HS-5 (cell line): ENCODE data around the gene MRPS6.

Experiments used
- DNase-seq: peaks from one replicate; pipeline ENCODE4 v3.0.0-alpha.2; 2012; ENCODE audit warnings: low read depth

MRPS6 gene

GRCh38 chr21:34071683-34072082 is 1.7 kb upstream of the MRPS6 start:
- DNase-seq = no peak

GRCh38 chr21:34072145-34073031 is 990 bp upstream of the MRPS6 start:
- no peak for DNase-seq

DNA sequence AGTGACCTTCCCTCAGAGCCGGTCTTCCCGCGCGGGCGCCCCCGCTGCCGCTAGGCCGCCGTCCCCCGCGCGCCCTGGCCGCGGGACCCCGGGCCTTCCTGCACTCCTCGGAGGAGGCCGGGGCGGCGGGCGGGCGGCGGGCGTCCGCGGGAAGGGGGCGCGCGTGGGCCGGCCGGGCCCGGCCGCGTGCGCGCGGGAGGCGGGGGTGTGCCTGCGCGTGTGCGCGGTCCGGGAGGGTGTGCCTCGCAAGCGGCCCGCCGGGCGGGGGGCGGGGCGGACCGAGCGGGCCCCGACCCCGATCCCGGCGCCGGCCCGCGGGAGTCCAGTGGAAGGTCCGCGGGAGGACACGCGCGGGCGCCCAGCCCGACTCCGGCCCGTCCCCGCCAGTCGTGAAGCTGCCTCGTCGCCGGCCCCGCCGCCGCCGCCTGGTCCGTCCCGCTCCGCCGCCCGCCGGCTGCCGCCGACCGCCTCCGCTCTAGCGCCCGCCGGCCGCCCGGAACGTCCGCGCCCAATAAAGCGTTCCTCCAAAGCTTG is 438 bp downstream of the MRPS6 start:
- DNase-seq = no peak

- no peak for DNase-seq
Observed at GRCh38 chr21:34074283-34075090, 1.1 kb downstream of the MRPS6 start.

DNA sequence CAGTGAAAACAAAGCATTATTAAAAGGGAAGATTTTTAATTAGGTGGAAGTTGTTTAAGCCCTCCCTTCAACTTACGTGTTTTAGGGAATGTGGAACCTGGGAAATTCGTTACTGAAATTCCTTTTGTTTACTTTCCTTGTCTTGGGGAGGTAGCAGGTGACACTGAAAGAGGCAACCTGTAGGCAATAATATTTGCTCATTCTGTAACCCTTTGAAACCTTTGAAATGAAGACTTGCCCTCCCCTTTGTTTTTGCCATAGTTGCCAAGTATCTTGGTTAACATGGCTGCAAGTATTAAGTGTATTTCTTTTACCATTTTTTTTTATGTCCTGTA is 1.7 kb downstream of the MRPS6 start:
- no peak for DNase-seq

GRCh38 chr21:34075760-34076660 is 2.6 kb downstream of the MRPS6 start:
- DNase-seq = no peak

DNA sequence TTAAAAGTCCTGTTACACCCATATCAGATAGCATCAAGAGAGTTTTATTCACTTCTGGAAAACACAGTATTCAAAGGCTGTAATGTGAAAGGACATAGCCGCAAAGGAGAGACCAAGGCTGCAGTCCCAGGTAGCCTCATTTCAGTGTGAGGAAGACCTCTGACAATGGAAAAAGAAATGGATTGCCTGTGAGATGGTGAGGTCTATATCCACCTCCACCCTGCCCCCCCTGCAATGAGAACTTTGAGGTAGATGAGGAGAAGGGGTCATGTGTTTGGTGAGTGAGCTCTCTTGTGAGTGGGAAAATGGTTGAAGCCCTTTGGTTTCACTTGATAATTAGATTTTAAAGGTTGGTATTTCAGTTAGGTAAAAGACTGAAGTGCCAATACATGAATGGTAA is 3.5 kb downstream of the MRPS6 start:
- no peak for DNase-seq

- DNase-seq = no peak
Observed at GRCh38 chr21:34077888-34078287, 4.5 kb downstream of the MRPS6 start.

DNA sequence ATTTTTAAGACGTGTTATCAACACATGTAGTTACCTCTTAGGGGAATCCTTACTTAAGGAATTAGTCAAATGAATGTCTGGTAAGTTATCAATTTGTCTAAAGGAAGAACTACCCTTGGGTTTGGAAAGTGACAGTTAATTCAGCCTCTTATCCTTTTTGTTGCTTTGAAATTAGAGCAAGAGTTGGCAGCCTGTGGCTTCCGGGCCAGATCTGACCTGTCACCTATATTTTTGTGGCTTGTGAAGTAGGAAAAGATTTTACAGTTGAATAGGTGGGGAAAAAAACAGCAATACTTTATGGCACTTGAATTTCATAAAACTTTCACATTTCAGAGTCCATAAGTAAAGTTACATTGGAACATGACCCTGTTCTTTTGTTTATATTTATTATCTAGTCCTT is 5.5 kb downstream of the MRPS6 start:
- DNase-seq = no peak

DNA sequence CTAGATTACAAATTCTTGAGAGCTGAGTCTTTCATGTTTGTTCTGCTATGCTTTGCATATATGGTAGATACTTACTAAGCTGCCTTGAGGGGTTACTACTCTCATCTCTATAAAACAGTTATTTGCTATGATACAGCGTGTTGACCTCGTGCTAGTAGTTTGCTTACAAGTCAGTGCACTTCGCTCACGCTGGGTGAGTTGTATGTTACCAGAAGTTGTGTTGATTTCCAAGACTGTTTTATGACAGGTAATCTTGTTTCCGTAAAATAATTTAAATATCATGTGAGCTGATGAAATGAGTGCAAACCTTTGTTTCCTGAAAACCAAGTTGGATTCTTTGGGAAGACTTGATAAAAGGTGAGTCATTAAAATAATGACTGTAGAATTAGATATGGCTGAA is 7.3 kb downstream of the MRPS6 start:
- DNase-seq = no peak

GRCh38 chr21:34082769-34083168 is 9.4 kb downstream of the MRPS6 start:
- DNase-seq = no peak

DNA sequence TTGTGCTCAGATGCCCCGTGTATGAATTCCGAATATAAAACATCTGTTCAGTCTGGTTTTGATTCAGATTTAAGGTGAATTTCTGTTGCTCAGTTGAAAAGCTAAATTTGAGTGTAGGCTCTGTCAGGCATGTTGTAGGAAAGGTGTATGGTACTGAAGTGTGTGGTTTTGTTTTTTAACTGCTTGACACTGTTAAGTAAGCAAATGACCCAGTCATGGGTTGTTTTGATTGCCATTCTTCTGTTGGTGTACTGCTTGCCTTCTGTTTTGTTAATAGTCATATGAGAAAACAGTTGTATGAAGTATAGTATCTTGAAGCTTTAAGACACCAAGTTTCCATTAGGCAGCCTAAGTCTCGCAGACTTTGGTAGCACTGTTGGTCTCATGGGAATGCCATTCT is 10.0 kb downstream of the MRPS6 start:
- no peak for DNase-seq

- no peak for DNase-seq
Observed at GRCh38 chr21:34085129-34085528, 11.8 kb downstream of the MRPS6 start.

DNA sequence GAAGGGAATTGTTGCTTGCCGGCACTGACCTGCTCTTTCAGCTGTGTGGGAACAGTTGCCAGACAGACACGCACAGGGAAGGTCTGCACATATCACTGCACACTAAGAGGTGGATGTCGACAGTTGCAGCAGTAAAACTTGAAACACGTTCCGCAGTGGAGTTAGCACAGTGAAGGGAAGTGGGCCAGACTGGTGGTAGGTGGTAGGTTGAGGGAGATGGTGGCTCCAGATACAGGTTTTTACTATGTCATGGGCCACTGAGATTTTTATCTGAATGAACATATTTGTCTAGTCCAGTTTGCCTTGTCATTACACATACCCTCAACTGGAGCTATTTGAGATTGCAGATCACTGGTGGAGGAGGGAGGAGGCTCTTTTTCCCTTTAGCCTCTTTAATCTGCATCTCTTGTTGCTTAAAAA is 13.5 kb downstream of the MRPS6 start:
- no peak for DNase-seq

GRCh38 chr21:34088752-34089151 is 15.4 kb downstream of the MRPS6 start:
- DNase-seq = no peak

DNA sequence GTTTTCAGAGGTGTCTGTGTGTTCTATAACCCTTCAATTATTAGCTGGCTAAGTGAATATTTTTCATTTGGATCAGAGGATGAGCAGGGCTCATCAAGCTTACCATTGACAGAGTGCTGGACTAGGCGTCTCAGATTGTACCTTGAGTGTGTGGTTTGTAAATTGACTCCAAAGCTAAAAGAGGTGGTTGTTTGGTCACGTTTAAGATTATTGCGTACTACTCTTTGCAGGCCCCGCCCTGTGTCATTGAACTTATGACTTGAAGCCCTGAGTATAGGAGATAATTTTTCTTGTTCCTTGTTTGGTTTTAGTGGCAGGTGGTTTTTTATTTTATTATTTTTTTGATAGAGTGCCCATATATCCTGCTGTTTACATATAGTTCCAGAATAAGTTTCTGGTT is 17.7 kb downstream of the MRPS6 start:
- no peak for DNase-seq

DNA sequence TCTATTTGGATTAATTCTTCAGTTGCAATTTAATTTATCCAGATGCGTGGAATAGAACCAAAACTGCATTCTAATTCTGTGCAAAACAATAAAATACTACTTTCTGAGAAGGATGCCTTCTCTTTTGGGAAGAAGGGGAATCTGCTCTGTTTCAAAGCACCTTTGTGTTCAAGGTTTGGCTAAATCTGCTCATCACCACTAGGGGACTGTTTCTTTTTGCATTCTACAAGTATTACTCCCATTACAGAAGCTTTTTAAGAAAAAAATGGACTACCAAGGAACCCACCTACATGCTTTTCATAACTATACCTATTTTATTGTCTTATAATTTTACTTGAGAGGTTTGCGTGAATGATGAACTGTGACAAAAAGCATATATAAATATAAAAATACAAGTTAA is 18.2 kb downstream of the MRPS6 start:
- no peak for DNase-seq

DNA sequence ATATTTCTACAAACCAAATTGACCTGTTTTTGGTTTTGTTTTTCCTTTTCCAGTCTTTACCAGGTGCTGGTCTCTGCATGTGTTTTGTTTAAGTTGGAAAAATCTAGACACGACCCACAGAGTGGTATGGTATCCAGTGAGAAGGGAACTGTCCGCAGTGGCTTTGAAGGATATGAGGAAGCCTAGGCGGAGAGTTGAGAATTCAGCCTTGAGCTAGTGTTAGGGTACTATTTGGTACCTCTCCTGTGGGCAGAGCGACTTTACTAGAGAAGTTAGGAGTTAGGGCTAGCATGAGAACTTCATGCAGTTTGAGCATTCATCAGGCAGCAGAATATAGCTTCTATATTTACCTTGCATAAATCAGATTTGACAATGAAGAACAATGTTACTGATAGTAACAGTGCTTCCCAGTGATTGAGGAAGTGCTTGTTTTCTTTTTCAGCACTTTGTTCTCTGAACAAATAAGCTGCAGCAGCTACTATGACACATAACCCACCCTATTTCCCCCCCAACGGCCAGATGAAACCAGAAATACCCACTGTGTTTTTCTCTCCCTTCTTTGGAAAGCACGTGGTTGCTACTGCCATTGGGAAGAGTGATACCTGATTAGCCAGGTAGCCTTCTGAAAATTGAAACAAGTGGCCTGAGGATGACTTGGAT is 19.0 kb downstream of the MRPS6 start:
- DNase-seq = no peak

DNA sequence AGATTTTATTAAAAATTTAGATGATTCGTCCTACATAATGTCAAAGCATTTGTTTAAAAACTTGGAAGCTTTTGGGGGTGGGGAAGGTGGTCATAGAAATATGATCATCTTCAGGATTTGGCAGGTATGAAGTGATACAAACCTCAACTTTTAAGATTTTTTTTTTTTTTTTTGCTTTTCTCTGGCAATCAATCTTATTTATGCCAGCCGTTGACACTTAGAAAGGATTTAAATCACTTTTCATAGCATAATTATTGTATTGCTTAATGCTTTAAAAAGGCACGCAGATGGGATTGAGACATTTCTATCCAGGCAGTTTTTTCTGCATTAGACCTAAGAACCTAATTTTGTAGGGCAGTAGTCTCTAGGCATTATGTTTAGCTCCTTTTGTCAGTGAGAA is 19.7 kb downstream of the MRPS6 start:
- no peak for DNase-seq

DNA sequence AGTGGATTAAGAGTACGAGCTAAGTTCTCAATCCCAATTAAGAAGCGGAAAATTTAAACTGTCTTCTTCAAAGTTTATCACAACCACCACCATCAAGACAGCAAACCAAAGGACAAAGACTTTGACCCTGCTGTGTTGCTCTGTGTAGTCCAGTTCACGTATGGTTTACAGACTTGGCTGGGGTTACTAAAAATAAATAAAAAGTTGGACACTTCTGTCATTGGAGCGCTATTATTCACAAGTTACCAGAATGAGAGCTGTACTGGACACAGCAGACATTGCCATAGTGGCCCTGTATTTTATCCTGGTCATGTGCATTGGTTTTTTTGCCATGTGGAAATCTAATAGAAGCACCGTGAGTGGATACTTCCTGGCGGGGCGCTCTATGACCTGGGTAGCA is 21.6 kb downstream of the MRPS6 start:
- DNase-seq = no peak

GRCh38 chr21:34097442-34097841 is 24.1 kb downstream of the MRPS6 start:
- no peak for DNase-seq

GRCh38 chr21:34100337-34100736 is 27.0 kb downstream of the MRPS6 start:
- no peak for DNase-seq
